ENCODE results near the gene MYH15. TPM values are rescaled to one million over a fixed set of nuclear protein-coding genes. Genes with fewer than 3 reads are reported as not detected.

The MYH15 gene
- total RNA-seq, 1 donor from 2014 or later: 0.77 TPM

- Mint-ChIP-seq H3K9me3 (peaks cover 5% of the 10 kb centered on the region), H3K27me3 (no peaks in the 10 kb centered on the region), H3K4me1 (ENCODE audit: unreplicated experiment) (peaks cover 29% of the 10 kb centered on the region), H3K36me3 (peaks cover 3% of the 10 kb centered on the region), H3K27ac (no peak overlapping the region), H3K4me3 (no peak overlapping the region)
- DNase-seq (ENCODE audit: extremely low spot score, unreplicated experiment): no peak
- no peak for TF ChIP-seq CTCF (conservative IDR thresholded peaks at IDR 0.05)
These were observed 99.8 kb downstream of the MYH15 start for GRCh38 chr3:108410531-108410984.

- Mint-ChIP-seq H3K27me3 (no peaks in the 10 kb centered on the region), H3K27ac (no peak overlapping the region), H3K36me3 (peaks cover 3% of the 10 kb centered on the region)
These were observed 100.6 kb downstream of the MYH15 start for GRCh38 chr3:108409800-108410178.

GRCh38 chr3:108408883-108409799 lies 101.3 kb downstream of the MYH15 start:
- H3K27ac Mint-ChIP-seq: no peak overlapping the region
- DNase-seq (ENCODE audit: extremely low spot score, unreplicated experiment): no peak
- no peak for TF ChIP-seq CTCF (conservative IDR thresholded peaks at IDR 0.05)
- peaks cover 29% of the 10 kb centered on the region for H3K4me1 Mint-ChIP-seq (ENCODE audit: unreplicated experiment)
- no peak overlapping the region for H3K4me3 Mint-ChIP-seq
- no peaks in the 10 kb centered on the region for H3K27me3 Mint-ChIP-seq
- peaks cover 3% of the 10 kb centered on the region for H3K36me3 Mint-ChIP-seq
- H3K9me3 Mint-ChIP-seq: peaks cover 5% of the 10 kb centered on the region

More at GRCh38 chr3:108409800-108410178, 100.6 kb downstream of the MYH15 start:
- no peak for TF ChIP-seq CTCF (conservative IDR thresholded peaks at IDR 0.05)
- Mint-ChIP-seq H3K9me3 (peaks cover 5% of the 10 kb centered on the region), H3K4me3 (no peak overlapping the region), H3K4me1 (ENCODE audit: unreplicated experiment) (peaks cover 29% of the 10 kb centered on the region)
- no peak for DNase-seq (ENCODE audit: extremely low spot score, unreplicated experiment)

GRCh38 chr3:108407886-108408285 lies 102.5 kb downstream of the MYH15 start:
- peaks cover 34% of the 10 kb centered on the region for H3K4me1 Mint-ChIP-seq (ENCODE audit: unreplicated experiment)
- H3K27ac Mint-ChIP-seq: no peak overlapping the region
- H3K9me3 Mint-ChIP-seq: peaks cover 5% of the 10 kb centered on the region
- TF ChIP-seq CTCF (conservative IDR thresholded peaks at IDR 0.05): no peak
- no peak overlapping the region for H3K4me3 Mint-ChIP-seq
- no peak for DNase-seq (ENCODE audit: extremely low spot score, unreplicated experiment)
- H3K27me3 Mint-ChIP-seq: no peaks in the 10 kb centered on the region
- peaks cover 3% of the 10 kb centered on the region for H3K36me3 Mint-ChIP-seq

- Mint-ChIP-seq H3K27ac (no peak overlapping the region), H3K27me3 (no peaks in the 10 kb centered on the region), H3K9me3 (no peaks in the 10 kb centered on the region), H3K4me3 (no peak overlapping the region), H3K4me1 (ENCODE audit: unreplicated experiment) (peaks cover 34% of the 10 kb centered on the region), H3K36me3 (peaks cover 3% of the 10 kb centered on the region)
- no peak for DNase-seq (ENCODE audit: extremely low spot score, unreplicated experiment)
- TF ChIP-seq CTCF (conservative IDR thresholded peaks at IDR 0.05): peak; percentile 74
These were observed 103.7 kb downstream of the MYH15 start for GRCh38 chr3:108406661-108407206.

Measured in type B pancreatic cell (in vitro differentiated cells).